ENCODE measurements around the gene DLAT. TPM values are rescaled to one million over a fixed set of nuclear protein-coding genes. Genes with fewer than 3 reads are reported as not detected.

DLAT gene
- total RNA-seq, 1 donor from 2014 or later = 34.2 TPM

- peaks cover 2% of the 10 kb centered on the region for H3K36me3 Mint-ChIP-seq (ENCODE audit: low read depth, unreplicated experiment)
- FAIRE-seq (no peak), DNase-seq (ENCODE audit: low read depth) (no peak)
- no peak overlapping the region for H3K4me3 Mint-ChIP-seq (ENCODE audit: unreplicated experiment)
- H3K36me3 ChIP-seq (ENCODE audit: insufficient read depth, low read length) = peaks cover 6% of the 10 kb centered on the region
- H3K4me1 Mint-ChIP-seq (ENCODE audit: low read depth, unreplicated experiment) = no peaks in the 10 kb centered on the region
- H3K79me2 ChIP-seq (ENCODE audit: insufficient read depth, low read length) = no peaks in the 10 kb centered on the region
- no peaks in the 10 kb centered on the region for H3K9me3 ChIP-seq (ENCODE audit: insufficient read depth, low read depth, low read length)
- H3K9me3 Mint-ChIP-seq (ENCODE audit: unreplicated experiment) = no peaks in the 10 kb centered on the region
- no peak overlapping the region for H3K27ac ChIP-seq (ENCODE audit: low read depth, low read length)
- TF ChIP-seq, protein P1, sequence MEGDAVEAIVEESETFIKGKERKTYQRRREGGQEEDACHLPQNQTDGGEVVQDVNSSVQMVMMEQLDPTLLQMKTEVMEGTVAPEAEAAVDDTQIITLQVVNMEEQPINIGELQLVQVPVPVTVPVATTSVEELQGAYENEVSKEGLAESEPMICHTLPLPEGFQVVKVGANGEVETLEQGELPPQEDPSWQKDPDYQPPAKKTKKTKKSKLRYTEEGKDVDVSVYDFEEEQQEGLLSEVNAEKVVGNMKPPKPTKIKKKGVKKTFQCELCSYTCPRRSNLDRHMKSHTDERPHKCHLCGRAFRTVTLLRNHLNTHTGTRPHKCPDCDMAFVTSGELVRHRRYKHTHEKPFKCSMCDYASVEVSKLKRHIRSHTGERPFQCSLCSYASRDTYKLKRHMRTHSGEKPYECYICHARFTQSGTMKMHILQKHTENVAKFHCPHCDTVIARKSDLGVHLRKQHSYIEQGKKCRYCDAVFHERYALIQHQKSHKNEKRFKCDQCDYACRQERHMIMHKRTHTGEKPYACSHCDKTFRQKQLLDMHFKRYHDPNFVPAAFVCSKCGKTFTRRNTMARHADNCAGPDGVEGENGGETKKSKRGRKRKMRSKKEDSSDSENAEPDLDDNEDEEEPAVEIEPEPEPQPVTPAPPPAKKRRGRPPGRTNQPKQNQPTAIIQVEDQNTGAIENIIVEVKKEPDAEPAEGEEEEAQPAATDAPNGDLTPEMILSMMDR (IDR thresholded peaks at IDR 0.05; ENCODE audit: insufficient read depth, low read depth, low read length) = no peak
- no peak for TF ChIP-seq EZH2 (IDR thresholded peaks at IDR 0.05; ENCODE audit: insufficient read depth, low read length)
- no peak overlapping the region for H2AFZ ChIP-seq (ENCODE audit: low read depth, low read length)
- no peaks in the 10 kb centered on the region for H3K27me3 ChIP-seq (ENCODE audit: insufficient read depth, low read length)
- no peaks in the 10 kb centered on the region for H3K27me3 Mint-ChIP-seq (ENCODE audit: low read depth, unreplicated experiment)
- H3K4me3 ChIP-seq (ENCODE audit: insufficient read depth, low read depth, low read length) = no peak overlapping the region
- no peak overlapping the region for H3K27ac Mint-ChIP-seq (ENCODE audit: unreplicated experiment)
- no peaks in the 10 kb centered on the region for H4K20me1 ChIP-seq (ENCODE audit: insufficient read depth, low read length)
- H3K4me2 ChIP-seq (ENCODE audit: low read length) = no peak overlapping the region
- no peak overlapping the region for H3K9ac ChIP-seq (ENCODE audit: low read length)
- H3K4me1 ChIP-seq (ENCODE audit: insufficient read depth, low read length) = no peaks in the 10 kb centered on the region
Measured at GRCh38 chr11:112097734-112098528, 72.7 kb downstream of the DLAT start.

- no peak overlapping the region for H2AFZ ChIP-seq (ENCODE audit: low read depth, low read length)
- H3K27me3 ChIP-seq (ENCODE audit: insufficient read depth, low read length) = no peaks in the 10 kb centered on the region
- peak overlapping the region; percentile 30 for H3K4me2 ChIP-seq (ENCODE audit: low read length)
- Mint-ChIP-seq H3K9me3 (ENCODE audit: unreplicated experiment) (no peaks in the 10 kb centered on the region), H3K4me1 (ENCODE audit: low read depth, unreplicated experiment) (no peaks in the 10 kb centered on the region), H3K27ac (ENCODE audit: unreplicated experiment) (no peak overlapping the region), H3K36me3 (ENCODE audit: low read depth, unreplicated experiment) (peaks cover 2% of the 10 kb centered on the region), H3K27me3 (ENCODE audit: low read depth, unreplicated experiment) (no peaks in the 10 kb centered on the region), H3K4me3 (ENCODE audit: unreplicated experiment) (no peak overlapping the region)
- H3K36me3 ChIP-seq (ENCODE audit: insufficient read depth, low read length) = no peaks in the 10 kb centered on the region
- peak overlapping the region; percentile 47 for H3K9ac ChIP-seq (ENCODE audit: low read length)
- no peaks in the 10 kb centered on the region for H3K9me3 ChIP-seq (ENCODE audit: insufficient read depth, low read depth, low read length)
- no peaks in the 10 kb centered on the region for H3K79me2 ChIP-seq (ENCODE audit: insufficient read depth, low read length)
- H3K27ac ChIP-seq (ENCODE audit: low read depth, low read length) = no peak overlapping the region
- DNase-seq (ENCODE audit: low read depth) (peak; percentile 29), FAIRE-seq (no peak)
- H4K20me1 ChIP-seq (ENCODE audit: insufficient read depth, low read length) = no peaks in the 10 kb centered on the region
- TF ChIP-seq EZH2 (IDR thresholded peaks at IDR 0.05; ENCODE audit: insufficient read depth, low read length) = no peak
- TF ChIP-seq, protein P1 (IDR thresholded peaks at IDR 0.05; ENCODE audit: insufficient read depth, low read depth, low read length) = no peak
- H3K4me3 ChIP-seq (ENCODE audit: insufficient read depth, low read depth, low read length) = no peak overlapping the region
- no peaks in the 10 kb centered on the region for H3K4me1 ChIP-seq (ENCODE audit: insufficient read depth, low read length)
Measured at GRCh38 chr11:112100462-112100861, 75.3 kb downstream of the DLAT start.

DNA sequence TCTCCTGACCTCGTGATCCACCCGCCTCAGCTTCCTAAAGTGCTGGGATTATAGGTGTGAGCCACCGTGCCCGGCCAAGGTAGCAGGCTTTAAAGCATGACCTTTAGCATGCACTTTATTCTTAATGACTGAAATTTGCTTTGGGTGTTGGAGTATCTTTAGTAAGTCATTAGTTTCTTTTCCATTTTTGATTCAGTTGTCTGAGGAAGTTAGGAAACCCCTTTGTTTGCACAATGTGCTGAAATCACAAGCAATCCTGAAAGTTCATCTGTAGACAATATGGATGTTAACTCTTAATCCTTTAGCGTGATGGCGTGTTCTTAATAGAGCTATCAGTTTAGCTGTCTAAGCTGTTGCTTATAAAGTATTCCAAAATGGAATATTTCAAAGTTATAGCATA, 78.2 kb downstream of the DLAT start:
- Histone ChIP-seq H3K4me3 (ENCODE audit: insufficient read depth, low read depth, low read length) (no peak overlapping the region), H4K20me1 (ENCODE audit: insufficient read depth, low read length) (no peaks in the 10 kb centered on the region), H3K9ac (ENCODE audit: low read length) (no peak overlapping the region), H3K27me3 (ENCODE audit: insufficient read depth, low read length) (no peaks in the 10 kb centered on the region), H2AFZ (ENCODE audit: low read depth, low read length) (no peak overlapping the region), H3K4me1 (ENCODE audit: insufficient read depth, low read length) (no peaks in the 10 kb centered on the region), H3K79me2 (ENCODE audit: insufficient read depth, low read length) (no peaks in the 10 kb centered on the region), H3K4me2 (ENCODE audit: low read length) (no peak overlapping the region), H3K36me3 (ENCODE audit: insufficient read depth, low read length) (no peaks in the 10 kb centered on the region), H3K9me3 (ENCODE audit: insufficient read depth, low read depth, low read length) (no peaks in the 10 kb centered on the region), H3K27ac (ENCODE audit: low read depth, low read length) (no peak overlapping the region)
- FAIRE-seq = no peak
- no peak overlapping the region for H3K27ac Mint-ChIP-seq (ENCODE audit: unreplicated experiment)
- H3K4me3 Mint-ChIP-seq (ENCODE audit: unreplicated experiment) = no peak overlapping the region
- DNase-seq (ENCODE audit: low read depth) = no peak
- H3K27me3 Mint-ChIP-seq (ENCODE audit: low read depth, unreplicated experiment) = no peaks in the 10 kb centered on the region
- TF ChIP-seq, protein P1 (IDR thresholded peaks at IDR 0.05; ENCODE audit: insufficient read depth, low read depth, low read length) = no peak
- no peak for TF ChIP-seq EZH2 (IDR thresholded peaks at IDR 0.05; ENCODE audit: insufficient read depth, low read length)
- H3K4me1 Mint-ChIP-seq (ENCODE audit: low read depth, unreplicated experiment) = no peaks in the 10 kb centered on the region
- H3K36me3 Mint-ChIP-seq (ENCODE audit: low read depth, unreplicated experiment) = no peaks in the 10 kb centered on the region
- H3K9me3 Mint-ChIP-seq (ENCODE audit: unreplicated experiment) = no peaks in the 10 kb centered on the region

All from astrocyte (in vitro differentiated cells and primary cell).